Measurements from ENCODE around the gene TIMM44.
"Not testable (repeated sequence)": the region's sequence is repeated elsewhere in the genome, so short reads cannot be mapped to it uniquely, and the experiment has no call there.

The TIMM44 gene

DNA sequence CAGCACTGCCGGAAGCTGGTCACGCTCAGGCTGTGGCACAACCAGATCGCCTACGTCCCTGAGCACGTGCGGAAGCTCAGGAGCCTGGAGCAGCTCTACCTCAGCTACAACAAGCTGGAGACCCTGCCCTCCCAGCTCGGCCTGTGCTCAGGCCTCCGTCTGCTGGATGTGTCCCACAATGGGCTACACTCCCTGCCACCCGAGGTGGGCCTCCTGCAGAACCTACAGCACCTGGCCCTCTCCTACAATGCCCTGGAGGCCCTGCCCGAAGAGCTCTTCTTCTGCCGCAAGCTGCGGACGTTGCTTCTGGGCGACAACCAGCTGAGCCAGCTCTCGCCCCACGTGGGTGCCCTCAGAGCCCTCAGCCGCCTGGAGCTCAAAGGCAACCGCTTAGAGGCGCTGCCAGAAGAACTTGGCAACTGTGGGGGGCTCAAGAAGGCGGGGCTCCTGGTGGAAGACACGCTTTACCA, 43.0 kb downstream of the TIMM44 start:
- no peak for DNase-seq (ENCODE audit: low read depth in 2 of 2)

DNA sequence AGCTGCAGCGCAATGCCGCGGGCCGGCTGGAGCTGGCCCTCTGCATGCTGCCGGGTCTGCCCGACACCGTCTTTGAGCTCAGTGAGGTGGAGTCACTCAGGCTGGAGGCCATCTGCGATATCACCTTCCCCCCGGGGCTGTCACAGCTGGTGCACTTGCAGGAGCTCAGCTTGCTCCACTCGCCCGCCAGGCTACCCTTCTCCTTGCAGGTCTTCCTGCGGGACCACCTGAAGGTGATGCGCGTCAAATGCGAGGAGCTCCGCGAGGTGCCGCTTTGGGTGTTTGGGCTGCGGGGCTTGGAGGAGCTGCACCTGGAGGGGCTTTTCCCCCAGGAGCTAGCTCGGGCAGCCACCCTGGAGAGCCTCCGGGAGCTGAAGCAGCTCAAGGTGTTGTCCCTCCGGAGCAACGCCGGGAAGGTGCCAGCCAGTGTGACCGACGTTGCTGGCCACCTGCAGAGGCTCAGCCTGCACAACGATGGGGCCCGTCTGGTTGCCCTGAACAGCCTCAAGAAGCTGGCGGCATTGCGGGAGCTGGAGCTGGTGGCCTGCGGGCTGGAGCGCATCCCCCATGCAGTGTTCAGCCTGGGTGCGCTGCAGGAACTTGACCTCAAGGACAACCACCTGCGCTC, 43.6 kb downstream of the TIMM44 start:
- no peak for DNase-seq (ENCODE audit: low read depth in 2 of 2)

DNA sequence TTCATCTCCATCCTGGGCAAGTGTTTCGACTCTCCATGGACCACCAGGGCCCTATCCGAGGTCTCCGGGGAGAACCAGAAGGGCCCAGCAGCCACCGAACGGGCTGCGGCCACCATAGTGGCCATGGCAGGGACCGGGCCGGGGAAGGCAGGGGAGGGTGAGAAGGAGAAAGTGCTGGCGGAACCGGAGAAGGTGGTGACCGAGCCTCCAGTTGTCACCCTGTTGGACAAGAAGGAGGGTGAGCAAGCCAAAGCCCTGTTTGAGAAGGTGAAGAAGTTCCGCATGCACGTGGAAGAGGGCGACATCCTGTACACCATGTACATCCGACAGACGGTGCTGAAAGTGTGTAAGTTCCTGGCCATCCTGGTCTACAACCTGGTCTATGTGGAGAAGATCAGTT, 44.5 kb downstream of the TIMM44 start:
- DNase-seq (ENCODE audit: low read depth in 2 of 2), result no peak

DNA sequence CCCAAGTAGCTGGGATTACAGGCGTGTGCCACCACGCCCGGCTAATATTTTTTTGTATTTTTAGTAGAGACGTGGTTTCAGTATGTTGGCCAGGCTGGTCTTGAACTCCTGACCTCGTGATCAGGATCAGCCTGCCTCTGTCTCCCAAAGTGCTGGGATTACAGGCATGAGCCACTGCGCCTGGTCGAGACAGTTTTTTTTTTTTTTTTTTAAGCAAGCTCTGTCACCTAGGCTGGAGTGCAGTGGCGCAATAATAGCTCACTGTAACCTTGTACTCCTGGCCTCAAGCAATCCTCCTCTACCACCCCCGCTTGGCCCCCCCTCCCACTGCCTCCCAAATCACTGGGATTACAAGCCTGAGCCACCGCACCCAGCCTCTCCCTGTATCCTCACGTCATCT, 46.2 kb downstream of the TIMM44 start:
- no peak for DNase-seq (ENCODE audit: low read depth in 2 of 2)

DNA sequence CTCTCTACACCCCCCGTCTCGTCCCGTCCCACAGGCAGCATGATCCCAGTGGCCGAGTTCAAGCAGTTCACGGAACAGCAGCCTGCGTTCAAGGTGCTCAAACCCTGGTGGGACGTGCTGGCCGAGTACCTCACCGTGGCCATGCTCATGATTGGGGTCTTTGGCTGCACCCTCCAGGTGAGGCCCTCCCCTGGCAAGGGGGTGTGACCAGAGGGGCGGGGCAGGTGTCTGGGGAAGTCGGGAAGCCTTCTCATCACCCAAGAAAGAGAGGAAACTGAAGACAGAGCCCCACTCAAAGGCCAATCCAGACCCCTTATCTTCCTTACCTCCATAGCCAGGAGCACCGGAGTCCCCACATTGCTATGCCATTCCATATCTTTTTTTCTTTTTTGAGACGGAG, 47.9 kb downstream of the TIMM44 start:
- DNase-seq (ENCODE audit: low read depth in 2 of 2), result no peak

DNA sequence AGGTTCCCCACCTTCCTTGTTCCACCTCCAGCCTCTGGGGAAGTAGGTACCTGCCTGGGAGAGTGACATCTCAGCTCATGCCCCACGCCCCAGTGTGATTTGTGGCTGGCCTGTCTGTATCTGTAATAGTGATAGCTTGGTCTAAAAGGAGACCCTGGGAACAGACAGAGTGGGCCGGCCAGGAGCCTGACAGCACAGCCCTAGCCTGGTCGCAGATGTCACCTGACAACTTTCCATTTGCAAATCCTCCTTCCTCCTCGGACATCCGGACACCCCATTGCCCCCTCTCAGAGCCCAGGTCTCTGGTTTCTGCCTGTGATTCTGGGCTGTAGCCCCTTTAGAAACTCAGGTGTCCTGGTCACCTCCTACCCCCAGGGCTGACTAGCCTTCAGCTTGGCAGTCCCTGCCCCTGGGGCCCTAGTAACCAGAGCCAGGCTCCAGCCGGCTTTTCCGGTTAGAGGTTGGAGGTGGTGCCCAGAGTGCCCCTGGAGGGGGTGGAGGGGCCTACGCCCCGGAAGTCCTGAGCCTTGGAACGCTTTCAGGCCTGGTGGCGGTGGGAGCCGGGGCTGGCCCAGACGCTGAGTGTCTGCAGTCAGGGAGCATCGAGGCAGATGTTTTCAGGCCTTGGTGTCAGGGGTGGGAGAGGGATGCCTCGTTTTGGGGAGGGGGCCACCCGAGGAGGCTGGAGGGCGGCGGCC, 48.7 kb downstream of the TIMM44 start:
- DNase-seq (ENCODE audit: low read depth in 2 of 2), result no peak

DNA sequence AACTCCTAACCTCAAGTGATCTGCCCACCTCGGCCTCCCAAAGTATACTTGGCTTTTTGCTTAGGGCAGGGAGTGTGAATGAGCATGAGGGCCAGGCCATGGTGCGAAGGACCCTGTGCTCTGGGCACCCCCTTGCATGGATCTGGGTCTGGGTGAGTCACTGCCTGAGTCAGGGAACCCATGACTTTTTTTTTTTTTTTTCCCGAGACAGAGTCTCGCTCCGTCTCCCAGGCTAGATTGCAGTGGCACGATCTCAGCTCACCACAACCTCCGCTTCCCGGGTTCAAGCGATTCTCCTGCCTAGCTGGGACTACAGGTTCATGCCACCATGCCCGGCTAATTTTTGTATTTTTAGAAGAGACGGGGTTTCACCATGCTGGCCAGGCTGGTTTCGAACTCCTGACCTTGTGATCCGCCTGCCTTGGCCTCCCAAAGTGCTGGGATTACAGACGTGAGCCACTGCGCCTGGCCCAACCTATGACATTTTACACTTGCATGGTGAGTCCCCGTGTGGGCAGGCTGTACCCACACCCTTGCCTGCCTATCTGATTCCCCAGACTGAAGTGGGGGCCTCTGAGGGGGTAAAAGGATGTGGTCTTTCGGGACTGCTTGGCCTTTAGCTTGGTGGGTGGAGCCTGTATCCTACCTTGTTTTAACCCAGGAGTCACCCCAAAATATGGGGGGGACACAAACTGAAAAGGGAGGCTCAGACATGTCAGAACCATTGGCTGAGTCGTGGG, 49.9 kb downstream of the TIMM44 start:
- not testable (repeated sequence) for DNase-seq (ENCODE audit: low read depth in 2 of 2)

DNA sequence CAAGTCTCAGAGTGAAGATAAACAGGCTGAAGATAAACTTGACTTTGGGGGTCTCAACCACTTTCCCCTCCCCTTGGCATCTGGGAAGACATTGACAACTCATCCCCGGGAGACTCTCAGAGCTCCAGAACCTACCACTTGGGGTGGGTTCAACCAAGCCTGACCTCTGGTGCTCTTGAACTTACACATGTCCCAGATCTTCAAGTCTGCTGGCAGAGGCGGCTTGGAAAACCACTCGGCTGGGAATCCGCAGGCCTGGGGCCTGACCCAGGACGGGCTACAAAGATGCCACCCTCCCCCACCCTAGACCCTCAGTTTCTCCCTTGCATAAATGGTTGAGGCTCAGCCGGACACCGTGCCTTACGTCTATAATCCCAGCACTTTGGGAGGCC, 54.6 kb downstream of the TIMM44 start:
- no peak for DNase-seq (ENCODE audit: low read depth in 2 of 2)

DNA sequence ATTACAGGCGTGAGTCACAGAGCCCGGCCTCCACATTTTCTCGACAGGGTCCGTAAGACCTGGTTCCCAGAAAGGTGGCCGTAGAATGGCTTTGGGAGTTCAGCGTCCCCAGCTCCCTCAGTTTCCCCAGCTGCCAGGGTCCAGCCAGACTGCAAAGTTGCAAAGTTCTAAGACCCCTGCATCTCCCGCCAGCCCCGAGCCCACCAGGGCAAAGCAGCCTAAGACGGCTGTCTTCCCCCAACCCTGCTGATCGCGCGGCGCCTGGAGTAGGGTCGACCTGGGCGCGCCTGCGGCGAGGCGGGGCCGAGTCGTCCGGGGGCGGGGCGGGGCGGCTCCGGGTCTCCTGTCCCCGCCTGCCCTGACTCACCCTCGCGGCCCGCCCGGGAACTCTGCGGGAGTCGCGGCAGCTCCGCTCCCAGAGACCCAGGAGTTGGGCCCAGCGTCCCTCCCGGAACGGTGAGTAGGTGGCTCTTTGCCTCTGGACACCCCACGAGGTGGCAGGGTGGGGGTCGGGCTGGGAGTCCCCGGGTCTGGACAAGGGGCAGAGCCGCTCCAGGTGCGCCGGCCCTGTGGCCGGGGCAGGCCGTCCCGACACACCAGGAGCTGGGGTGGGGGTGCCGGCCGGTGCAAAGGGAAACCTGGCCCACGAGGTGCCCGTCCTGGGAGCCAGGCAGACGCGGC, 55.2 kb downstream of the TIMM44 start, which contains the start of gene LRRC8E:
TSS of gene LRRC8E (plus strand) at position 366 of the 681 bp plus-strand sequence. CDS start 7,094 bp downstream, outside the sequence.
- DNase-seq (ENCODE audit: low read depth in 2 of 2), result no peak

DNA sequence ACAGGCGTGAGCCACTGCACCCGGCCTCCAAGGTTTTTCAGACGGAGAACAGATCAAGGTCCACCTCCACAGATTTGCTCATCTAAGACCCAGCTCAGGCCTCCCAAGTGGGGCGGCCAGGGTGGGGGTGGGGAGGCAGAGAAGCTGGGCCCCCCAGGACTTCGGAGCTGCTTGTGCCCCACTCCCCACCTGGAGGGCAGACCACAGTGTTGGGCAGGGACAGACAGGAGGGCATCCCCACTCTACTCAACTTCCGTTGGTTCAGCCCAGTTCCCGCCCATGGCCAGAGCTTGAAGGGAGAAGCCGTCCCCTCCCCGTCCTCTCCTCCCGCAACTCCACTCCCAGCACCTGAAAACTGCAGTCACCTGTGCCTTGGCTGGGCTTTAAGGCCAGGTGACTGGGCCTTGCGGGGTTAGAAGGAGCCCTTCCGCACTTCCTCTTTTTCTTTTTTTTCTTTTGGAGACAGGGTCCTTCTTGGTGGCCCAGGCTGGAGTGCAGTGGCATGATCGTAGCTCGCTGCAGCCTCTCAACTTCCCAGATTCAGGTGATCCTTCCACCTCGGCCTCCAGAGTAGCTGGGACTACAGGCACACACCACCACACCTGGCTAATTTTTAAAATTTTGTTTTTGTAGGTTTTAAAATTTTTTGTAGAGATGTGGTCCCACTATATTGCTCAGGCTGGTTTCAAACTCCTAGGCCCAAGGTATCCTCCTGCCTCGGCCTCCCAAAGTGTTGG, 55.9 kb downstream of the TIMM44 start:
- DNase-seq (ENCODE audit: low read depth in 2 of 2), result no peak

DNA sequence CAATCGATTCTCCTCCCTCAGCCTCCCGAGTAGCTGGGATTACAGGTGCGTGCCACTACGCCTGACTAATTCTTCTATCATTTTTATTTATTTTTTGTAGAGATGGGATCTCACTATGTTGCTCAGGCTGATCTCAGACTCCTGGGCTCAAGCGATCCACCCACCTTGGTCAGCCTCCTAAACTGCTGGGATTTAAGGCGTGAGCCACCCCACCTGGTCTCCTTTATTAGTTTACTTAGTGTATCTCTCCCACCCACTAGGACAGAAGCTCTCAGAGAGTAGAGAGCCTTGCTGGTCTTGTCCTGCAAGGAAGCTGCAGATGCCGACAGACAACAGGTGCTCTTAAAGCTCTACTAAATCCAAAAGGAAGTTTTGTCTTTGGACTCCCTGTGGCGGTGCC, 57.6 kb downstream of the TIMM44 start:
- DNase-seq (ENCODE audit: low read depth in 2 of 2), result no peak

DNA sequence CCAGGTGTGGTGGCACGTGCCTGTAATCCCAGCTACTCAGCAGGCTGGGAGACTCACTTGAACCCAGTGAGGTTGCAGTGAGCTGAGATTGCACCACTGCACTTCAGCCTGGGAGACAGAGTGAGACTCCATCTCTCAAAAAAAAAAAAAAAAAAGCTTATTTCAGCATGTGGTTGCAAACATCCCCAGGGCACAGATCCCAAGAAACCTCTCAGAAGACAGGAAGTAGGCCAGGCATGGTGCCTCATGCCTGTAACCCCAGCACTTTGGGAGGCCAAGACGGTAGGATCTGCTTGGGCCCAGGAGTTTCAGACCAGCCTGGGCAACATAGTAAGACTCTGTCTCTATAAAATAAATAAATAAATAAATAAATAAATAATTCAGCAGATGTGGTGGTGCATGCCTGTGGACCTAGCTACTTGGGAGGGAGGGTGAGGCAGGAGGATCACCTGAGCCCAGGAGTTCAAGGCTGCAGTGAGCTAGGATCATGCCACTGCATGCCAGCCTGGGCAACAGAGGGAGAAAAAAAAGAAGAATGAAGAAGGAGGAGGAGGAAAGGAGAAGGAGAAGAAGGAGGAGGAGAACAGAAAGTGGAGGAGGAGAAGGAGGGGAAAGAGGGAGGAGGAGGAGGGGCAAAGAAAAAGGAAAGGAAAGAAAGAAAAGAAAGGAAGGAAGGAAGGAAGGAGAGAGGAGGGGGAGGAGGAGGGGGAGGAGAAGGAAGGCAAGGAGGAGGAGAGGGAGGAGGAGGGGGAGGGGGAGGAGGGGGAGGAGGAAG, 59.5 kb downstream of the TIMM44 start:
- DNase-seq (ENCODE audit: low read depth in 2 of 2), result no peak

DNA sequence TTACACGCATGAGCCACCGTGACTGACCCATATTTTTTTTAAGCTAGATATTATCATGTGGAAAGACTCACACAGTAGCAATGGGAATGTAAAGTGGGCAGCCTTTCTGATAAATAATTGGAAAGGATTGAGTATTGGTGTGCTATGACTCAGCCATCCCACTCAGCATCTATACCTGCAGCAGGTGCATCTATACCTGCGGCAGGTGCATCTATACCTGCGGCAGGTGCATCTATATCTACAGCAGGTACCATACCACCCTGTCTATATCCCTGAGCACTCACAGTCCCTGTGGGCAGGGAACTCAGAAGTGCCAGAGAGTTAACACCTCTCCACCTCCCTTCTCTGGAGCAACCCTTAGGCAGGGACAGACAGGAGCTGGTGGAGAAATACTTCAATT, 60.4 kb downstream of the TIMM44 start:
- no peak for DNase-seq (ENCODE audit: low read depth in 2 of 2)

DNA sequence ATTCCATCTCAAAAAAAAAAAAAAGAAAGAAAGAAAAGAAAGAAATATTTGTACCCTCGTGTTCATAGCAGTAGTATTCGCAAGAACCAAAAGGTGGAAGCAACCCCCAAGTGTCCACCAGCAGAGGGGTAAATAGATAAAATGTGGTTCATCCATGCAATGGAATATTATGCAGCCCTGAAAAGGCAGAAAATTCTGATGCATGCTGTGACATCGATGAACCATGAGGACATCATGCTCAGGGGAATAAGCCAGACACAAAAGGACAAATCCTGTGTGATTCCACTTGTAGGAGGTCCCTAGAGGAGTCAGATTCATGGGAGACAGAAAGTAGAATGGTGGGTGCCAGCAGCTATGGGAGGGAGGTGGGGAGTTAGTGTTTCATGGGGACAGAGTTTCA, 61.6 kb downstream of the TIMM44 start:
- DNase-seq (ENCODE audit: low read depth in 2 of 2), result no peak

DNA sequence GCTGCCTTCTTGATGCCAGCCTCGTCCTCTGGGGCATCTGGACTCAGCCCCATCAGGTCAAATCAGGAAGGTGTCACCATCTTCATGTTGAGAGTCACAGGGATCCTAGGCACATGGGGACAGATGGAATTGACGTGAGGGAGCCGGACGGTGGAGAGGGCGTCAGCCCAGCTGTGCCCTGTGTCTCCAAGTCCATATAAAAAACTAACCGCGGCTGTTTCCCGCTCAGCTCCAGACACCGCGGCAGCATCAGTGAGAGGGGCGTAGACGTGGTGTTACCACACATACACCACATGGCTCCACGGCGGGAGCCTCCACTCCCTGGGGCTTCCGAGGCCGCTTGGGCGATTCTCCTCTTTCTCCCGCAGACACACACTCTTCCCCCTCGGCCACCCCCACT, 63.6 kb downstream of the TIMM44 start:
- DNase-seq (ENCODE audit: low read depth in 2 of 2), result no peak

DNA sequence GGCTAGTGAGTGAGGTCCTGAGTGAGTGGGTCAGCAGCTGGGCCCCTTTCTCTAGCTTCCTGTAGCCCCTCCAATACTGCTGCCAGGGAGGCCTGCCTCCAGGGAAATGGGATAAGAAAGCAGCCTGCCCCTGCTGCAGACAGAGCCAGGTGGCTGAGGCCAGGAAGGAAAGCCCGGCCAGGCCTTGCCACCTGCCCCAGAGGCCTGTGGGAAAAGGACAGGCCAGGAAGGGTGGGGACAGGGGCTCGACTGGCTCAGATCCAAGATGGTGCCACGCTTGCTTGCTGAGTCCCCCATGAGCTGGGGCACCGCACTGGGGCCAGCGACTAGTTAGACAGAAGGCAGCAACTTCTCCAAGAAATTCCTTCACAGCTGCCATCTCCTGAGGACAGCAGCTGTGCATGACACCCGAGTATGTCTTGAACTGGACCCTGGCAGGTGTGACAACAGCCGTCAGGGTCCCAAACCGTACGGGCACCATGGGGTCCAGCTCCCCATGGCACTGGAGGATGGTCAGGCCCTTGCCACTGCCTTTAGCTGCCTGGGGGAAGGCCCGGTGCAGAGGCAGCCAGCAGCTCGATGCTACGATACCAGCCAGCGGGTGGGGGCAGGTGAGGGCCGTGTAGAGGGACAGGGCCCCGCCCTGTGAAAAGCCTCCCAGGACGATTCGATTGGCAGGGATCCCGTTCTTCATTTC, 64.2 kb downstream of the TIMM44 start:
- no peak for DNase-seq (ENCODE audit: low read depth in 2 of 2)

DNA sequence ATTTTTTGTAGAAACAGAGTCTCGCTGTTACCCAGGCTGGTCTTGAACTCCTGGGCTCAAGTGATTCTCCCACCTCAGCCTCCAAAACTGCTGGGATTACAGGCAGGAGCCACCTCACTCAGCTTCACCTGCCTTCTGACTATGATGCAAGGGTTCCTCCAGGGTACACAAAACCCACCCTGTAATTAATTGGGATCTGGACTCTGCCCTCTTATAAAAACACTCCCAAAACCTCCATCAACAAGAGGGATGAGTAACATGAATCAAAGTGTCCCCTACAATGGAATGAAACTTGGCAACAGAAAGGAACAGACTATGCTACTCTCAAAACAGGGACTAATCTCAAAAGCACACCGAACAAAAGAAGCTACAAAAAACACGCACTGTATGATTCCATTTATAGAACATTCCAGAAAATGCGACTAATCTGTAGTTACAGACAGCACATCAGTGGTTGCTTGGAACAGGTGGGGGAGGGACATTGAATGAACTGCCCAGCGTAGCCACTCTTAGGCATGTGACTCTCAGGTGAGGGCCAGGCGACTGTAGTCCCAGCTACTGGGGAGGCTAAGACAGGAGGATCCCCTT, 66.1 kb downstream of the TIMM44 start:
- DNase-seq (ENCODE audit: low read depth in 2 of 2), result no peak

Data from activated CD8-positive, alpha-beta memory T cell treated with anti-CD3 and anti-CD28 coated beads for 4 hours (primary cell).